CD14-positive monocyte (primary cell): ENCODE data around the gene AKAP6. TPM values are rescaled to one million over a fixed set of nuclear protein-coding genes. Genes with fewer than 3 reads are reported as not detected.

Experiments used
- DNase-seq, 3 donors: peaks; one replicate each; pipeline ENCODE4 v3.0.0-alpha.2; 2011 to 2022
- H2AFZ ChIP-seq: 2 replicates; pipeline ENCODE4 v1.6.0; 2012; ENCODE audit warnings: mild to moderate bottlenecking, low read depth, low read length, inconsistent platforms; ENCODE audit not compliant: insufficient read depth, poor library complexity, severe bottlenecking
- H3K27ac ChIP-seq, 2 donors: 1 replicate in 1 of 2; 2 replicates in 1 of 2; pipeline ENCODE4 v1.5.1; 2012 to 2013; ENCODE audit warnings: low read length in 2 of 2, control low read depth in 1 of 2, inconsistent platforms in 1 of 2, low read depth in 1 of 2, mild to moderate bottlenecking in 1 of 2
- H3K27me3 ChIP-seq, 2 donors: one replicate each; pipeline versions ENCODE4 v1.6.0 to v1.6.1; 2011 to 2013; ENCODE audit warnings: low read length in 2 of 2; ENCODE audit not compliant: control insufficient read depth in 2 of 2, insufficient read depth in 2 of 2
- H3K36me3 ChIP-seq, 2 donors: replicated peaks in 1 of 2; 1 replicate in 1 of 2; 2 replicates in 1 of 2; pipeline versions ENCODE4 v1.5.1 to v1.6.1; 2012 to 2013; ENCODE audit warnings: low read length in 2 of 2, control low read depth in 1 of 2, inconsistent platforms in 1 of 2, mild to moderate bottlenecking in 1 of 2; ENCODE audit not compliant: insufficient read depth in 2 of 2, control insufficient read depth in 1 of 2
- H3K4me1 ChIP-seq, 2 donors: 1 replicate in 1 of 2; 2 replicates in 1 of 2; pipeline versions ENCODE4 v1.5.1 to v1.6.1; 2012 to 2013; ENCODE audit warnings: low read length in 2 of 2, control low read depth in 1 of 2, inconsistent platforms in 1 of 2, mild to moderate bottlenecking in 1 of 2, moderate library complexity in 1 of 2; ENCODE audit not compliant: insufficient read depth in 2 of 2, control insufficient read depth in 1 of 2
- H3K4me2 ChIP-seq: replicated peaks from 2 replicates; pipeline ENCODE3; 2012; ENCODE audit warnings: low read length, moderate library complexity, mild to moderate bottlenecking; ENCODE audit not compliant: poor library complexity, severe bottlenecking; ENCODE audit errors: extremely low read depth
- H3K4me3 ChIP-seq, 3 experiments: fragments of 200-600 bp in 1 of 3; sonication (generic) in 1 of 3; replicated peaks in 1 of 3; 1 replicate in 2 of 3; 2 replicates in 1 of 3; pipeline ENCODE4 v1.5.1; 2011 to 2013; ENCODE audit warnings: low read length in 3 of 3, mild to moderate bottlenecking in 3 of 3, control low read depth in 2 of 3, low read depth in 2 of 3, inconsistent platforms in 1 of 3, moderate library complexity in 1 of 3
- H3K79me2 ChIP-seq: 2 replicates; pipeline ENCODE4 v1.6.0; 2012; ENCODE audit warnings: mild to moderate bottlenecking, control low read depth, inconsistent platforms, low read length, moderate library complexity; ENCODE audit not compliant: insufficient read depth
- H3K9ac ChIP-seq: 2 replicates; pipeline ENCODE4 v1.6.0; 2017; ENCODE audit warnings: low read length, mild to moderate bottlenecking; ENCODE audit not compliant: insufficient read depth, poor library complexity, severe bottlenecking
- H3K9me3 ChIP-seq, 2 donors: replicated peaks in 1 of 2; 1 replicate in 1 of 2; 2 replicates in 1 of 2; pipeline versions ENCODE4 v1.5.1 to v1.6.1; 2012 to 2013; ENCODE audit warnings: low read length in 2 of 2, control low read depth in 1 of 2; ENCODE audit not compliant: control insufficient read depth in 1 of 2, insufficient read depth in 1 of 2
- H4K20me1 ChIP-seq: 2 replicates; pipeline ENCODE4 v1.6.0; 2012; ENCODE audit warnings: mild to moderate bottlenecking, low read length, control low read depth, moderate library complexity; ENCODE audit not compliant: insufficient read depth
- H3K27ac Mint-ChIP-seq, 7 donors: one replicate each; pipeline ENCODE4 v1.8.0; 2020; ENCODE audit warnings: mild to moderate bottlenecking in 7 of 7, mixed read lengths in 7 of 7, moderate library complexity in 6 of 7, inconsistent platforms in 2 of 7
- H3K27me3 Mint-ChIP-seq, 3 donors: one replicate each; pipeline ENCODE4 v1.8.0; 2021 to 2022; ENCODE audit warnings: low read depth in 3 of 3, mild to moderate bottlenecking in 3 of 3, mixed read lengths in 3 of 3, moderate library complexity in 3 of 3, inconsistent platforms in 1 of 3
- H3K36me3 Mint-ChIP-seq, 2 donors: one replicate each; pipeline ENCODE4 v1.8.0; 2020; ENCODE audit warnings: mixed read lengths in 2 of 2, inconsistent platforms in 1 of 2, mild to moderate bottlenecking in 1 of 2
- H3K4me1 Mint-ChIP-seq: one replicate; pipeline ENCODE4 v1.8.0; 2020; ENCODE audit warnings: mild to moderate bottlenecking, mixed read lengths
- H3K4me3 Mint-ChIP-seq, 2 donors: one replicate each; pipeline ENCODE4 v1.8.0; 2020; ENCODE audit warnings: mild to moderate bottlenecking in 2 of 2, mixed read lengths in 2 of 2, moderate library complexity in 1 of 2
- H3K9me3 Mint-ChIP-seq, 7 donors: one replicate each; pipeline ENCODE4 v1.8.0; 2020 to 2022; ENCODE audit warnings: mixed read lengths in 7 of 7, mild to moderate bottlenecking in 6 of 7, moderate library complexity in 6 of 7, inconsistent platforms in 2 of 7
- CTCF ChIP-seq: fragments of 200-600 bp; IDR thresholded peaks from one replicate; pipeline ENCODE4 v1.8.0; 2022; ENCODE audit warnings: antibody characterized with exemption, mild to moderate bottlenecking
- WGBS: methylation state at CpG from one replicate; pipeline ENCODE4 v1.1.5; 2013; ENCODE audit warnings: missing lambda C conversion rate; ENCODE audit not compliant: insufficient coverage; 5-methylcytosine and 5-hydroxymethylcytosine counted together
- intact Hi-C, 2 donors: fragments of 100-400 bp; cut with micrococcal nuclease; formaldehyde crosslinking; loops; one replicate each; pipeline versions ENCODE4 v1.15.0 to v1.15.1; 2023
- polyA plus RNA-seq, 3 donors: library from polyadenylated mRNA; depleted of rRNA in 1 of 3; unstranded in 2 of 3; stranded (reverse) in 1 of 3; fragments of 300-500 nt in 2 of 3; fragments of >200 nt in 1 of 3; fragmentation: Illumina TruSeq in 2 of 3; gene quantifications; 1 replicate in 2 of 3; 2 replicates in 1 of 3; pipeline ENCODE4 v1.2.3, GENCODE V29; 2012 to 2021

The AKAP6 gene
- polyA plus RNA-seq, 3 donors = not detected

GRCh38 chr14:32434180-32434579 lies 105.1 kb downstream of the AKAP6 start:
- Histone ChIP-seq H3K4me2 (no peak overlapping the region), H3K27me3 (no peaks in the 10 kb centered on the region), H3K9me3 (no peaks in the 10 kb centered on the region), H4K20me1 (no peaks in the 10 kb centered on the region), H3K27ac (no peak overlapping the region), H3K4me1 (no peaks in the 10 kb centered on the region), H3K4me3 (no peak overlapping the region), H2AFZ (no peak overlapping the region), H3K9ac (no peak overlapping the region), H3K79me2 (no peaks in the 10 kb centered on the region), H3K36me3 (no peaks in the 10 kb centered on the region)
- WGBS = no CpG with 5 or more reads among the region's 2 CpGs
- no peak for TF ChIP-seq CTCF
- Mint-ChIP-seq H3K4me3 (no peak overlapping the region), H3K27me3 (peaks cover 0 to 5% (median 0%) of the 10 kb centered on the region in 3 donors), H3K4me1 (no peaks in the 10 kb centered on the region), H3K36me3 (no peaks in the 10 kb centered on the region), H3K9me3 (peaks cover 0 to 5% (median 0%) of the 10 kb centered on the region in 7 donors), H3K27ac (no peak overlapping the region)
- DNase-seq = no peak
- intact Hi-C loops = no loop called here

- Histone ChIP-seq H3K4me2 (no peak overlapping the region), H3K9ac (no peak overlapping the region), H3K27ac (no peak overlapping the region), H3K4me1 (no peaks in the 10 kb centered on the region), H2AFZ (no peak overlapping the region), H3K9me3 (no peaks in the 10 kb centered on the region), H4K20me1 (no peaks in the 10 kb centered on the region), H3K79me2 (no peaks in the 10 kb centered on the region), H3K27me3 (no peaks in the 10 kb centered on the region), H3K4me3 (no peak overlapping the region), H3K36me3 (no peaks in the 10 kb centered on the region)
- no peak for TF ChIP-seq CTCF
- H3K4me3 Mint-ChIP-seq = no peak overlapping the region
- peaks cover 0 to 5% (median 0%) of the 10 kb centered on the region in 3 donors for H3K27me3 Mint-ChIP-seq
- H3K27ac Mint-ChIP-seq = no peak overlapping the region
- no peaks in the 10 kb centered on the region for H3K4me1 Mint-ChIP-seq
- DNase-seq = no peak
- H3K36me3 Mint-ChIP-seq = no peaks in the 10 kb centered on the region
- peaks cover 0 to 8% (median 1%) of the 10 kb centered on the region in 7 donors for H3K9me3 Mint-ChIP-seq
- intact Hi-C loops = no loop called here
Observed at GRCh38 chr14:32434880-32435279, 105.8 kb downstream of the AKAP6 start.
